GM12865 (cell line): ENCODE measurements around the gene C10orf105.

Experiments used
- DNase-seq: peaks from one replicate; pipeline ENCODE4 v3.0.0; 2010; ENCODE audit warnings: low read depth
- H3K4me3 ChIP-seq: 2 replicates; pipeline ENCODE4 v1.5.1; 2011; ENCODE audit warnings: mild to moderate bottlenecking, low read depth, low read length, control low read depth
- TF ChIP-seq, protein P1 (sequence below): IDR thresholded peaks from 2 replicates; pipeline ENCODE4 v1.5.1; 2011; ENCODE audit warnings: low read length, control low read depth, low read depth, inconsistent platforms; ENCODE audit not compliant: insufficient read depth; ENCODE audit errors: missing control alignments

Gene C10orf105

DNA sequence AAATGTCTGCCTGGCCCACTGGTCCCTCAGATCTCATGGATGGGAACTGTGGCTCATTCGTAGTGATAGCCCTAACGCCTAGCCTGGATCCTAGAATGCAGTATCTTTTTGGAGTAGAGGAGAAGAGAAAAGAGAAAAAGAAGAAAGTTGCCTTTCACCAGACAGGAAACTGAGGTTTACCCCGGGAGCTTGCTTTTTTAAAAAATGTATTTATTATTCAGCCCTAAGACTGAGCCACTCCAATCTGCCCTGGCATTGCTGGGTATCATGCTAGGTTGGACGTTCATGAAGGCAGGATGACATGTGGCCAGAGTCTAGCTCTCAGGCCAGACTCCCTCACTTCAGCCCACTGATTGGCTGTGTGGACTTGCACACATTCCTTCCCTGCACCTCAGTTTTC is 21.5 kb upstream of the C10orf105 start:
- H3K4me3 ChIP-seq, result no peak overlapping the region
- TF ChIP-seq, protein P1, sequence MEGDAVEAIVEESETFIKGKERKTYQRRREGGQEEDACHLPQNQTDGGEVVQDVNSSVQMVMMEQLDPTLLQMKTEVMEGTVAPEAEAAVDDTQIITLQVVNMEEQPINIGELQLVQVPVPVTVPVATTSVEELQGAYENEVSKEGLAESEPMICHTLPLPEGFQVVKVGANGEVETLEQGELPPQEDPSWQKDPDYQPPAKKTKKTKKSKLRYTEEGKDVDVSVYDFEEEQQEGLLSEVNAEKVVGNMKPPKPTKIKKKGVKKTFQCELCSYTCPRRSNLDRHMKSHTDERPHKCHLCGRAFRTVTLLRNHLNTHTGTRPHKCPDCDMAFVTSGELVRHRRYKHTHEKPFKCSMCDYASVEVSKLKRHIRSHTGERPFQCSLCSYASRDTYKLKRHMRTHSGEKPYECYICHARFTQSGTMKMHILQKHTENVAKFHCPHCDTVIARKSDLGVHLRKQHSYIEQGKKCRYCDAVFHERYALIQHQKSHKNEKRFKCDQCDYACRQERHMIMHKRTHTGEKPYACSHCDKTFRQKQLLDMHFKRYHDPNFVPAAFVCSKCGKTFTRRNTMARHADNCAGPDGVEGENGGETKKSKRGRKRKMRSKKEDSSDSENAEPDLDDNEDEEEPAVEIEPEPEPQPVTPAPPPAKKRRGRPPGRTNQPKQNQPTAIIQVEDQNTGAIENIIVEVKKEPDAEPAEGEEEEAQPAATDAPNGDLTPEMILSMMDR, result no peak
- no peak for DNase-seq

DNA sequence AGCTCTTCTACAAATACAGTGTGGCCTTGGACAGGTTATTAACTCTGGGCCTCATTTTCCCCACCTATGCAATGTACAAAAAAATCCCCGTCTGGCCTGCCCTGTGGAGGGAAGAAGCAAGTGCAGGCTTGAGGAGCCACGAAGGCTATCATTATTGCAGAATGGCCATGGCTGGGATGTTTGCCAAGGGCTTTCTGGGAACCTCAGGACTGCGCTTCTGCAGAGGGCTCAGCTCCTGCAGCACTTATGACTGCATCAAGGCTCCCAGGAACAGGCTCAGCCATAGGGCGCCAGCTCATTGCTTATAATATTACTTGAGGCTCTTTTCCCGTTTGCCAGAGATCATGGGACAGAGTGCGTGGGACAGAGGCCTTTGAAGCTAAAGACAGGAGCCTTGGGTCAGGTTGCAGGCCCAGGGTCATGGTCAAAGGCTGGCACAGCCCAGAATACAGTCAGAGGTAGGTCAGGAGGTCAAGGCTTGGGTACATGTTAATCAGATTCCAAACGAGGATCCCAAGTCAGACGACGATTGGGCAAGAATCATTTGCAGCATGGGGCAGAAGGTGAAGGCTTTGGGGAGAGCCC is 20.6 kb upstream of the C10orf105 start:
- TF ChIP-seq, protein P1, result no peak
- H3K4me3 ChIP-seq, result no peak overlapping the region
- DNase-seq, result no peak

DNA sequence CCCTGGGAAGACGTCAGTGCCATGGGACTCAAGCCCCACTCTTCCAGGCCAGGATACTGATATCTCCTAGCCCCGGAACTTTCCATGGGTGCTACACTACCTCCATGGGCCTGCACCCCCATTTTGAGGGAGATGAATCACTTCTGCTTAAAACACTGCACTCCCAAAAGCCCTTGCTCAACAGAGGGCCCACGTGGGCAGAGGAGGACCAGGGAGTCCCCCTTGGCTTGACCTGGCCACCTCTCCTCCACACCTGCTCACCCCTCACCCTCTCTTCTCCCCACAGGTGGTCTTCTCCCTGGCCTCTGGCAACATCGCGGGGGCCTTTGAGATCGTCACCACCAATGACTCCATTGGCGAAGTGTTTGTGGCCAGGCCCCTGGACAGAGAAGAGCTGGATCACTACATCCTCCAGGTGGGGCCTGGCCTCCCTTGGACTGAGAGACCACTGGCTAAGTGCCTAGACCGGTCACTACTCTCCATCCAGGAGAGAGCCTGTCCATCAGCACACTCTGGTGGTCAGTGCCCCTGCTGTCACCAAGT is 19.9 kb upstream of the C10orf105 start:
- TF ChIP-seq, protein P1, result no peak
- no peak overlapping the region for H3K4me3 ChIP-seq

DNA sequence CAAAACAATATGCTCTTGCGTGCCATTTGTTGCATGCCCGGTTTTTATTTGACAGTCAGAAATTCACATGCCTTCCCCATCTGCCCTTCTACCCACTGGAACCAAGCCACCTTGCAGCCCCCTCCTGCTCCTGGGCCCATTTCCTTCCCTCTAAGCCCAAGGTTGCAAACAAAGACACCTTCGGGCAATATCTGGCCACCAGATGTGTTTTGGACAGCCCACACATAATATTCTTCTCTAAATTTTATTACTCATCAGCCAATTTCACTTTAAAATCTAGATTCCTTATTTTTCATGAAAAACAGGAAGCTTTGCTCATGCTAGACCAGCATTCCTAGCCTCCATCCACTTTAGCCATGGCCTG is 18.2 kb upstream of the C10orf105 start:
- H3K4me3 ChIP-seq, result no peak overlapping the region
- TF ChIP-seq, protein P1, result no peak
- DNase-seq, result no peak

More for the DNA sequence above, 19.9 kb upstream of the C10orf105 start:
- DNase-seq, result no peak

DNA sequence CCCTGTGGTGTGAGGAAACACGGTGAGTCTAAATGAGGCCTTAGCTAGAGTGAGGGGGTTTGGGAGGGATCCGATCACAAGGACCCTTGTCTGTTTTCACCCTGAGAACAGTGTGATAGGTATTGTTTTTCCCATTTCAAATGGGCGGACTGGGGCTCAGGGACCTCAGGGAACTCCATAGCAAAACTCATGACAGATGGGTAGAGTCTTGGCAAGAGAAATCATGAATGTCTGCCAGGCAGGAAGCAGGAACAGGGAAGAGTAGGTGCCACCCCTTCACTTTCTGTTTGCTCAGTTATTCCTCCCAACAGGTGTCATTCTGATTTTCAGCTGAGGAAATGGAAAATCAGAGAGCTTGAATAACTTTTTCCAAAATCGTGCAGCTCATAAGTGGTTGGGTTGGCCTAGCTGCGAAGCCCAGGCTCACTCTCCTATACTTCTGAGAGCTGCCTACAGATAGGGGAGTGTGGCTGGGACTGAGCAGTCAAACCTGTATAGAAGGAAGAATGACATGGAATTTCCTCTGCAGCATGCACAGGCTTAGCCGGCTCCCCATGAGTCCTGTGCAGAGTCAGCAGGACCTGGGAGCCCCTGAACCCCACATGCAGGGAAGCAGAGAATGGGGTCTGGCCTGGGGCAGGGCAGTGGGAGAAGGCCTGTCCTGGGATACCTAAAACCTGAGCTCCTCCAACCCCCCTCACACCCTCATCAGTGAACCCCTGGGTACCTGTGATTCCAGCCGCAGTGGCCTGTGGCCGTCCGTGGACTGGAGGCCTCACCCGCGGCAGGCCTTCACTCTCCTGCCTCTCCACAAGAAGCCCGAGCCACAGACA is 17.6 kb upstream of the C10orf105 start:
- TF ChIP-seq, protein P1, result no peak
- H3K4me3 ChIP-seq, result no peak overlapping the region

DNA sequence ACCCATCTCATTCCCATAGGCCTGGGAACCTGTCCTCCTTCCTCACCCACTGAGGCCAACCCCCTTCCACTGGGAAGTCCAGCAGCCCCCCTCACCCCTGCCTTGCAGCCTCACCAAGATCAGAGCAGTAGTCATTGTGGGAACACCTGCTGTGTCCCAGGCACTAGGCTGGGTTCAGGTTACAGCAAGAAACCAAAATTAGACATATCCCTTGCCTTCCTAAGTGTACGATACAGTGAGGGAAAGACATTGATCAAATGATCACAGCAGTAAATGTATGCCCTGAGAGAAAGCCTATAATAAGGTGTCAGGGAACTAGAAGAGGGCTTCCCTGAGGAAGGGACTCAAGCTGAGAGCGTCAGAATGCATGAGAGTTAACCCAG is 17.0 kb upstream of the C10orf105 start:
- DNase-seq, result no peak
- TF ChIP-seq, protein P1, result no peak
- no peak overlapping the region for H3K4me3 ChIP-seq

More for the DNA sequence above, 17.6 kb upstream of the C10orf105 start:
- DNase-seq, result no peak
